Activated CD4-positive, alpha-beta T cell treated with anti-CD3 and anti-CD28 coated beads for 1 hour (primary cell): ENCODE data around the gene MOV10L1.
A peak's percentile ranks its signal among the peaks of the same experiment; 100 is the strongest.

Source experiments
- DNase-seq: peaks from one replicate; pipeline ENCODE4 v3.0.0-alpha.2; 2020

MOV10L1 gene

GRCh38 chr22:50178871-50179869 is 89.4 kb downstream of the MOV10L1 start:
- DNase-seq, result no peak

- no peak for DNase-seq
Measured at GRCh38 chr22:50179937-50180726, 90.3 kb downstream of the MOV10L1 start.

- no peak for DNase-seq
Measured at GRCh38 chr22:50180727-50181521, 91.1 kb downstream of the MOV10L1 start.

GRCh38 chr22:50182176-50183081 is 92.6 kb downstream of the MOV10L1 start:
- DNase-seq, result no peak

- no peak for DNase-seq
Measured at GRCh38 chr22:50183141-50183971, 93.5 kb downstream of the MOV10L1 start.

GRCh38 chr22:50184004-50184901 is 94.4 kb downstream of the MOV10L1 start:
- no peak for DNase-seq

- no peak for DNase-seq
Measured at GRCh38 chr22:50184902-50185374, 95.1 kb downstream of the MOV10L1 start.

- peak; percentile 81 for DNase-seq
Measured at GRCh38 chr22:50185375-50186087, 95.7 kb downstream of the MOV10L1 start, which contains the start of gene TRABD. Gene TRABD, plus strand, starts transcription at chr22:50185913. Its CDS starts 7,148 bp downstream, at chr22:50193061.

GRCh38 chr22:50186181-50186714 is 96.4 kb downstream of the MOV10L1 start:
- no peak for DNase-seq

- no peak for DNase-seq
Measured at GRCh38 chr22:50186761-50187523, 97.1 kb downstream of the MOV10L1 start.

GRCh38 chr22:50188356-50188755 is 98.5 kb downstream of the MOV10L1 start:
- no peak for DNase-seq

GRCh38 chr22:50189184-50189848 is 99.5 kb downstream of the MOV10L1 start:
- DNase-seq, result no peak

- DNase-seq, result no peak
Measured at GRCh38 chr22:50189849-50190181, 100.0 kb downstream of the MOV10L1 start.

- DNase-seq, result peak; percentile 68
Measured at GRCh38 chr22:50190182-50190940, 100.6 kb downstream of the MOV10L1 start.

GRCh38 chr22:50190941-50191741 is 101.3 kb downstream of the MOV10L1 start:
- DNase-seq, result peak; percentile 62
